GM12801 (cell line): ENCODE measurements around the gene MGLL.

Experiments used
- TF ChIP-seq, protein P1 (sequence below): IDR thresholded peaks from one replicate; pipeline ENCODE4 v1.5.1; 2011; ENCODE audit warnings: control low read depth; ENCODE audit not compliant: insufficient read length; ENCODE audit errors: extremely low read depth

MGLL gene

DNA sequence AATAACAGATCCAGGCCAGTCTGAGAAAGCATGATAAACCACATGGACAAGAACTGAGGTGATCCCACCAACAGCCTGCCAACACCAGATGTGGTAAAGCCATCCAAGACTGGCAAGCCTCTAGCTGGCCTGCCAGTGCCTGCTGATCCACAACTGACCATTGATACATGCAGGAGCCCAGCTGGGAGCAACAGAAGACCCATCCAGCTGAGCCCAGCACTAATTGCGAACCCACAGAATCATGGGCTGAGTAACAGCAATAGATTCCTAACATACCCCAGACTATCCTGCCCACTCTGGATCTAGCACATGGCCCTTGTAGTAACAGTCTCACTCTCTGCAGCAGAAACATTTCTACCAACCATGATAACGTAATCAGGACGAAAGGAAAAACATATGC is 10.6 kb downstream of the MGLL start:
- TF ChIP-seq, protein P1, sequence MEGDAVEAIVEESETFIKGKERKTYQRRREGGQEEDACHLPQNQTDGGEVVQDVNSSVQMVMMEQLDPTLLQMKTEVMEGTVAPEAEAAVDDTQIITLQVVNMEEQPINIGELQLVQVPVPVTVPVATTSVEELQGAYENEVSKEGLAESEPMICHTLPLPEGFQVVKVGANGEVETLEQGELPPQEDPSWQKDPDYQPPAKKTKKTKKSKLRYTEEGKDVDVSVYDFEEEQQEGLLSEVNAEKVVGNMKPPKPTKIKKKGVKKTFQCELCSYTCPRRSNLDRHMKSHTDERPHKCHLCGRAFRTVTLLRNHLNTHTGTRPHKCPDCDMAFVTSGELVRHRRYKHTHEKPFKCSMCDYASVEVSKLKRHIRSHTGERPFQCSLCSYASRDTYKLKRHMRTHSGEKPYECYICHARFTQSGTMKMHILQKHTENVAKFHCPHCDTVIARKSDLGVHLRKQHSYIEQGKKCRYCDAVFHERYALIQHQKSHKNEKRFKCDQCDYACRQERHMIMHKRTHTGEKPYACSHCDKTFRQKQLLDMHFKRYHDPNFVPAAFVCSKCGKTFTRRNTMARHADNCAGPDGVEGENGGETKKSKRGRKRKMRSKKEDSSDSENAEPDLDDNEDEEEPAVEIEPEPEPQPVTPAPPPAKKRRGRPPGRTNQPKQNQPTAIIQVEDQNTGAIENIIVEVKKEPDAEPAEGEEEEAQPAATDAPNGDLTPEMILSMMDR, result no peak

DNA sequence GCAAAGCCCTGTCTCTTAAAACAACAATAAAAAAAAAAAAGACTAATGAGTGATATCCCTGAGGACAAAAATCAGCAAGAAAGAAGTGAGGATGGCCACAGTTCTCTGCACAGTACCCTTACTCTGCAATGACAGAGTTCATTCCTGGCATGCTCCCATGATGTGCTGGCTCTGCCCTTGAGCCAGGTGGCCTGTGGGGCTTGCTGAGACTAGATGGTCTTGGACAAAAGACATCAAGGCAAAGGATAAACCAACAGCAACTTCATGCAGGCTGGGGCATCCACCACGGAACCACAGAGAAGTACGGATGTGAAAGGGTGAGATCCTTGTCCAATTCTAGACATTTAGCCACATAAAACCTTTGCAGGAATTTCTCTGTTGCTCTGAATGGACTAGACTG is 12.7 kb downstream of the MGLL start:
- TF ChIP-seq, protein P1, result no peak

DNA sequence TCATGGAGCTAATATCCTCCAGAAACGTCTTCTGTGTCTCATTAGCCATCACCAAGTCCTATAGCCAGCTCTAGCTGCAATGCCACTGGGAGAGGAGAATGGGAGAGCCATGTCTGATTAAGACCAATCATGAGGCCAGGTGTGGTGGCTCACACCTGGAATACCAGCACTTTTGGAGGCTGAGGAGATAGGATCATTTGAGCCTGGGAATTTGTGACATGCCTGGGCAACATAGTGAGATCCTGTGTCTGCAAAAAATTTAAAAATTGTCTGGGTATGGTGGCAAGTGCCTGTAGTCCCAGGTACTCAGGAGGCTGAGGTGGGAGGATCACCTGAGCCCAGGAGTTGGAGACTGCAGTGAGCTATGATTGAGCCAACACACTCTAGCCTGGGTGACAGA is 13.1 kb downstream of the MGLL start:
- TF ChIP-seq, protein P1, result no peak

DNA sequence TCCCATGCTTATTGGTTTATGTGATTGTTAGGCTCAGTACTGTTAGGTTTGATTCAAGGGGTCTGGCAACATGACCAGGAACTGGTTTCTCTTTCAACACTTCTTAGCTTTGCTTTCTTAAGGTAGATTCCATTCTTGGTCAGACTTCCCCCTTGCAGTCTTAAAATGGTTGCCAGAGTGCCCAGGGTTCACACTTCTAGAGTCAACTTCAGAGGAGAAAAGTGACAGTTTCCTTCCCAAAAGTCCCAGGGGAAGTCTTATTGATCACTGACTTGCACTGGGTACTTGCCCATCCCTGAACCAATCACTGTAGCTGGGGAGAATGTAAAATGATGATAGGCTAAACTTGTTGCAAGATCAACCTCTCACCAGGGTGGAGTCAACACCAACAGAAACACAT is 14.1 kb downstream of the MGLL start:
- TF ChIP-seq, protein P1, result no peak

DNA sequence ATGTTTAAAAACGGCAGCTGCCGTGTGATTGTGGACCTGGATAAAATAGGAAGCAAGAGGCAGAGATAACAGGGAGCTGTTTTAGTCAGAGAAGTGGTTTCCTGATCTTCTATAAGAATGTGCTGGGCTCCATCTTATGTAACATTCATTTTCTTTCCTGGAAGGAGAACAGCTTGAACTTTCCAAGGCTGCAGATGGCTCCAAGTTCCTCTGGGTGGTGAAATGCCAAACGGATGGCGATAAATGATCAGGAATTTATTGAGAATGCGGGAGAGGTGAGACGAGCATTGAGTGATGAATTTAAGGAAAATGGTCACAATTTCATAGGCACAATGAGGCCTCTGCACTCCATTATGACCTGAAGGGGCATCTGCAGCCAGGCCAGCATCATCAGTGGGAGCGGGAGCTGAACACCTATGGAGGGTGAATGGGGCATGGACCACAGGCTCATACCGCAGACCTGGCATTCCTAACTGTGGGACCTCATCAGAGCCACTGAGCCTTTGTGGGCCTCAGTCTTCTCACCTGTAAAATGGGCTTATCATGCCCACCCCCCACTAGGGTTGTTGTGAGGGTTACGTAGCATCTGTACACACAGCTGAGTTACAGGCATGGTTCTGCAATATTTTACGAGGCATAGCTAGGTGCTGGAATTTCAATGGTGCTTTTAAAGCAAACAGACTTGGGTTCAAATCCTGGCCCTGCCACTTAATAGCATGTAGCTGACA is 17.1 kb downstream of the MGLL start:
- TF ChIP-seq, protein P1, result no peak

DNA sequence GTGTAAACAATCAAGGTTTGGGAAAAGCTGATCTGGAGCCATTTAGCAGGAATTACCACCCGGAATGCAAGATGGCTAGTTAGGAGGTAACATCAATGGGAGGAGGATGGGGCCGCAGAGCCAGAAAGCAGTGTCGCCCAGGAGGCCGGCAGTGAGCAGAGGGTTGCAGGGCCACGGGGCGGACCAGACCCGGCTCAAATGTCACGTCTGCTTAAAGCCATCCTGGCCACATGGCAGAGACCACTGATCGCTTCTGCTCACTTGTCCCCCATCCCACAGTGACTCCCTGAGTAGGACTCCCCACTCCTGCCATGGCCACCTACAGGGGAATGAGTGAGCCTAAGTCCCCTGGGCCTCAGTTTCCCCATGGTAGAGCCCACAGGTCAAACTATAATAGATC is 18.2 kb downstream of the MGLL start:
- TF ChIP-seq, protein P1, result no peak

DNA sequence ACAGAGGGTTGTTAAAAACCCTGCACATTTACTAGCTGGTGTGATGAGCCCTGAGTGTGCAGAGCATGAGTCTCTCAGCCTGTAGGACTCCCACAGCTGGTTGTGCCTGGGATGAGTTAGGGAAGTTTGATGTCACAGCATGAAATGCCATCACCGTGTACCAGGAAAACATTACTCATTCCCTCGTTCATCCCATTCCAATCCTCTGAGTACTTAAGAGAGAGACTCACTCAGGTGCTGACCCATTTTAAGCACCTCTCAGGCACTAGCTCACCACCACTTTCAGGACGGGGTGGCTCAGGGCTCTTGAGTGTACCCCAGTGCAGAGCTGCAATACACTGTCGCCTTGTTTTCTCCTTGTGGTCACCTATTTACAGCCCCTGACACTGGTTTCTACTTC is 18.7 kb downstream of the MGLL start:
- TF ChIP-seq, protein P1, result no peak

DNA sequence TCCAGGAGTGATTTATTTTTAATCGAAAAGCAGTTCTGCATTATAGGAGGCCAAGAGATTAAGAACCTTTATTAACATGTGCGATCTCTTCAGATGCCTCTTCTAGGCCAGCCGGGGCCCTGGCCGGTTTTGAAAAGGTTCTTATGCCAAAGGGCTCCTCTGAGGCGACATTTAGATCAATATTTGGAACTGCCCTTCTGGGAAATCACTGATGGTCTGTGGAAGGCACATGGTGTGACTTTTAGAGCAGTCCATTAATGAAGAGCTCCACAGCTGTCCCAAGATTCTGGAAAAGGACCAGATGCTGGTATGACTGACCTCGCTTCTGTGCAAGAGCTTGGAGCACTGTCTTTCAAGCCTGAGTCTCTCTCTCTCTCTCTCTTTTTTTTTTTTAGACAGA is 19.7 kb downstream of the MGLL start:
- TF ChIP-seq, protein P1, result no peak
